ENCODE measurements around the gene IL16.

Gene IL16

GRCh38 chr15:81299156-81299555, 102.5 kb downstream of the IL16 start:
- in situ Hi-C loops (cut with MboI; ENCODE audit: low pct_unique_long_range_greater_than_20kb, low sequenced_read_pairs), result no loop called here
- DNase-seq, result no peak

GRCh38 chr15:81299630-81300273, 103.1 kb downstream of the IL16 start:
- in situ Hi-C loops (cut with MboI; ENCODE audit: low pct_unique_long_range_greater_than_20kb, low sequenced_read_pairs), result no loop called here
- DNase-seq, result no peak

- in situ Hi-C loops (cut with MboI; ENCODE audit: low pct_unique_long_range_greater_than_20kb, low sequenced_read_pairs), result no loop called here
- DNase-seq, result no peak
Measured at GRCh38 chr15:81301385-81301784, 104.7 kb downstream of the IL16 start.

GRCh38 chr15:81301815-81302399, 105.2 kb downstream of the IL16 start:
- in situ Hi-C loops (cut with MboI; ENCODE audit: low pct_unique_long_range_greater_than_20kb, low sequenced_read_pairs), result no loop called here
- DNase-seq, result no peak

GRCh38 chr15:81302701-81303109, 106.0 kb downstream of the IL16 start:
- DNase-seq, result peak; percentile 47
- in situ Hi-C loops (cut with MboI; ENCODE audit: low pct_unique_long_range_greater_than_20kb, low sequenced_read_pairs), result no loop called here

- in situ Hi-C loops (cut with MboI; ENCODE audit: low pct_unique_long_range_greater_than_20kb, low sequenced_read_pairs), result no loop called here
- DNase-seq, result peak; percentile 48
Measured at GRCh38 chr15:81303244-81304225, 106.9 kb downstream of the IL16 start.

GRCh38 chr15:81304226-81304625, 107.5 kb downstream of the IL16 start:
- DNase-seq, result peak; percentile 83
- in situ Hi-C loops (cut with MboI; ENCODE audit: low pct_unique_long_range_greater_than_20kb, low sequenced_read_pairs), result no loop called here

GRCh38 chr15:81308260-81308659, 111.6 kb downstream of the IL16 start:
- DNase-seq, result no peak
- in situ Hi-C loops (cut with MboI; ENCODE audit: low pct_unique_long_range_greater_than_20kb, low sequenced_read_pairs), result no loop called here

GRCh38 chr15:81309647-81310450, 113.2 kb downstream of the IL16 start:
- in situ Hi-C loops (cut with MboI; ENCODE audit: low pct_unique_long_range_greater_than_20kb, low sequenced_read_pairs), result no loop called here
- DNase-seq, result no peak

- DNase-seq, result no peak
Measured at GRCh38 chr15:81310480-81310879, 113.8 kb downstream of the IL16 start.

GRCh38 chr15:81311752-81312464, 115.2 kb downstream of the IL16 start:
- in situ Hi-C loops (cut with MboI; ENCODE audit: low pct_unique_long_range_greater_than_20kb, low sequenced_read_pairs), result no loop called here
- peak; percentile 98 for DNase-seq

More at GRCh38 chr15:81310480-81310879, 113.8 kb downstream of the IL16 start:
- in situ Hi-C loops (cut with MboI; ENCODE audit: low pct_unique_long_range_greater_than_20kb, low sequenced_read_pairs), result no loop called here

GRCh38 chr15:81312790-81313543, 116.3 kb downstream of the IL16 start:
- no peak for DNase-seq
- in situ Hi-C loops (cut with MboI; ENCODE audit: low pct_unique_long_range_greater_than_20kb, low sequenced_read_pairs), result no loop called here

- no peak for DNase-seq
- in situ Hi-C loops (cut with MboI; ENCODE audit: low pct_unique_long_range_greater_than_20kb, low sequenced_read_pairs), result no loop called here
Measured at GRCh38 chr15:81313686-81314085, 117.0 kb downstream of the IL16 start.

GRCh38 chr15:81314378-81314777, 117.7 kb downstream of the IL16 start:
- no peak for DNase-seq
- in situ Hi-C loops (cut with MboI; ENCODE audit: low pct_unique_long_range_greater_than_20kb, low sequenced_read_pairs), result no loop called here

- in situ Hi-C loops (cut with MboI; ENCODE audit: low pct_unique_long_range_greater_than_20kb, low sequenced_read_pairs), result no loop called here
- DNase-seq, result no peak
Measured at GRCh38 chr15:81315452-81316175, 118.9 kb downstream of the IL16 start.

- in situ Hi-C loops (cut with MboI; ENCODE audit: low pct_unique_long_range_greater_than_20kb, low sequenced_read_pairs), result no loop called here
- no peak for DNase-seq
Measured at GRCh38 chr15:81316267-81316666, 119.6 kb downstream of the IL16 start.

GRCh38 chr15:81317642-81318017, 121.0 kb downstream of the IL16 start:
- in situ Hi-C loops (cut with MboI; ENCODE audit: low pct_unique_long_range_greater_than_20kb, low sequenced_read_pairs), result no loop called here
- no peak for DNase-seq
